Measurements from ENCODE around the gene TMEM8B.

GRCh38 chr9:35899021-35899420 lies 70.0 kb downstream of the TMEM8B start:
- no peak for TF ChIP-seq NFIC (IDR thresholded peaks at IDR 0.05)
- no peak for TF ChIP-seq CTCF (IDR thresholded peaks at IDR 0.05 in 2 of 3, conservative IDR thresholded peaks at IDR 0.05 in 1 of 3; ENCODE audit: insufficient read depth in 2 of 3, low read depth in 1 of 3, low read length in 3 of 3)
- no peak for TF ChIP-seq FOXJ3 (CRISPR knock-in tag; IDR thresholded peaks at IDR 0.05)
- no peak for TF ChIP-seq ZNF707 (CRISPR knock-in tag; conservative IDR thresholded peaks at IDR 0.05)
- TF ChIP-seq POLR2A (conservative IDR thresholded peaks at IDR 0.05), result no peak
- no peak for TF ChIP-seq ZNF280A (IDR thresholded peaks at IDR 0.05; ENCODE audit: low read depth, partially characterized antibody)
- TF ChIP-seq TCF7L2 (IDR thresholded peaks at IDR 0.05; ENCODE audit: low read depth, low read length), result no peak
- no peak for TF ChIP-seq GTF2F1 (IDR thresholded peaks at IDR 0.05; ENCODE audit: low read depth, low read length)
- no peak for TF ChIP-seq ZNF695 (CRISPR knock-in tag; IDR thresholded peaks at IDR 0.05)
- TF ChIP-seq ETV1 (tag; conservative IDR thresholded peaks at IDR 0.05; ENCODE audit: low read depth), result no peak
- no peak for TF ChIP-seq LEF1 (IDR thresholded peaks at IDR 0.05)
- TF ChIP-seq PHF8 (IDR thresholded peaks at IDR 0.05; ENCODE audit: borderline replicate concordance, low read length), result no peak
